ENCODE data around the gene KCND2. TPM values are rescaled to one million over a fixed set of nuclear protein-coding genes. Genes with fewer than 3 reads are reported as not detected.
A peak's percentile ranks its signal among the peaks of the same experiment; 100 is the strongest.

The KCND2 gene
- total and polyA plus RNA-seq, 8 donors: 0.21 to 1.9 (median 0.63) TPM

- Histone ChIP-seq H3K9me3 (no peaks in the 10 kb centered on the region), H3K27ac (no peak overlapping the region), H3K27me3 (no peaks in the 10 kb centered on the region), H3K4me3 (no peak overlapping the region), H3K36me3 (no peaks in the 10 kb centered on the region), H3K4me1 (no peaks in the 10 kb centered on the region)
- no peak for ATAC-seq
- intact Hi-C loops (cut with DNase I): no loop called here
- no peak for DNase-seq
- no peak for TF ChIP-seq CTCF (IDR thresholded peaks at IDR 0.05)
Observed at GRCh38 chr7:120395526-120396019, 122.6 kb downstream of the KCND2 start.

GRCh38 chr7:120398284-120399000, 125.5 kb downstream of the KCND2 start:
- H3K9me3 ChIP-seq: no peaks in the 10 kb centered on the region
- intact Hi-C loops (cut with DNase I): no loop called here
- H3K27ac ChIP-seq: no peak overlapping the region
- TF ChIP-seq CTCF (IDR thresholded peaks at IDR 0.05): no peak
- H3K36me3 ChIP-seq: no peaks in the 10 kb centered on the region
- no peak overlapping the region for H3K4me3 ChIP-seq
- H3K27me3 ChIP-seq: no peaks in the 10 kb centered on the region
- no peak for DNase-seq
- H3K4me1 ChIP-seq: no peaks in the 10 kb centered on the region
- no peak for ATAC-seq

- Histone ChIP-seq H3K4me1 (no peaks in the 10 kb centered on the region), H3K27ac (no peak overlapping the region), H3K36me3 (no peaks in the 10 kb centered on the region), H3K4me3 (no peak overlapping the region), H3K9me3 (no peaks in the 10 kb centered on the region), H3K27me3 (no peaks in the 10 kb centered on the region)
- intact Hi-C loops (cut with DNase I): no loop called here
- no peak for TF ChIP-seq CTCF (IDR thresholded peaks at IDR 0.05)
- DNase-seq (no peak), ATAC-seq (no peak)
Observed at GRCh38 chr7:120400806-120401455, 128.0 kb downstream of the KCND2 start.

GRCh38 chr7:120402079-120402767, 129.2 kb downstream of the KCND2 start:
- no peak for DNase-seq
- Histone ChIP-seq H3K4me1 (no peaks in the 10 kb centered on the region), H3K9me3 (no peaks in the 10 kb centered on the region), H3K27ac (no peak overlapping the region), H3K4me3 (no peak overlapping the region), H3K27me3 (no peaks in the 10 kb centered on the region), H3K36me3 (no peaks in the 10 kb centered on the region)
- intact Hi-C loops (cut with DNase I): no loop called here
- peak; percentile 64 for ATAC-seq
- TF ChIP-seq CTCF (IDR thresholded peaks at IDR 0.05): no peak

GRCh38 chr7:120402801-120403200, 129.8 kb downstream of the KCND2 start:
- DNase-seq (no peak), ATAC-seq (no peak)
- no peak overlapping the region for H3K27ac ChIP-seq
- no peaks in the 10 kb centered on the region for H3K9me3 ChIP-seq
- no peaks in the 10 kb centered on the region for H3K36me3 ChIP-seq
- no peak for TF ChIP-seq CTCF (IDR thresholded peaks at IDR 0.05)
- no peaks in the 10 kb centered on the region for H3K4me1 ChIP-seq
- intact Hi-C loops (cut with DNase I): no loop called here
- no peaks in the 10 kb centered on the region for H3K27me3 ChIP-seq
- H3K4me3 ChIP-seq: no peak overlapping the region
